Nucleus accumbens (tissue), 56 donors: ENCODE results near the gene CASP1.
A peak's percentile ranks its signal among the peaks of the same experiment; 100 is the strongest.
"Not testable (repeated sequence)": the region's sequence is repeated elsewhere in the genome, so short reads cannot be mapped to it uniquely, and the experiment has no call there.

Experiments
- DNase-seq, 56 donors: peaks; one replicate each; lab custom pipeline; 2025; lab: John Stamatoyannopoulos, UW

CASP1 gene

DNA sequence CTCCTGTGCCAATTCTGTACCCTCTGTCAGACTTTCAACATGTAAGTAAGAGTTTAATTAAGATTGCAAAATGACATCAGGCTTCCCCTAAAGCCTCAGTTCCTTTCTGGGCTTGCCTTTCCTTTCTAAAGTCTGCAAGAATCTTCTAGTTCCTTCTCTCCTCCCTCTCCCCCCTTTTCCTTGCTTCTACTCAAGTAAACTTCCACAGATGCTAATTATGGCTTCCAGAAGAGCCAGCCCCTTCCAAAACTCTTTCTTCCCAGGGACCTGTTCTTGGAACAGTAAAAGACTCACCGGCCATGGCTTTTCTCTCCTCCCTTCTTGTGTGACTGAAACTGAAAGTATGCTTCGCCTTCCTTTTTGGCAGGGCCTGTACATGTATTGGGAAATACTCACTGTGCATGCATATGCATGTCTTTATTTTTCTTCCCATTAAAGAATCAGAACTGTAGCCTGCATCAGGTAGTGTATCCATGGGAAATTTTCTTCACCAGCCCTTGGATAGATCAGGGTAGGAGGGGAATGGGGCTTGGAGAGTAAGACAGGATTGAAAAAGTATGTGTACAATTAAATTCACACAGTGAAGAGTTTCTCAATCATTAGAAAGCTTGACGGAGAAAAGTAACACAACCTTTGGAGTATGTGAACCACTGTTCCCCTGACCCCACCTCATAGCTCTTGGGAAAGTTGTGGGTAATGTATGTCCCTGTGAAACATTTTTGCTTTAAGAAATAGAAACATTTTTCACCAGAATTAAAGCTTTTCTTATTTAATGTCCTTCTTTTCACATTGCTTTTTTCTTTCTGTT is at the start of gene CASP1:
TSS of gene CASP1 (minus strand) at position 332 of the 808 bp plus-strand sequence. CDS start at position 301, 31 bp downstream.
- DNase-seq, result peak in 1 of 56 donors; percentile 5

DNA sequence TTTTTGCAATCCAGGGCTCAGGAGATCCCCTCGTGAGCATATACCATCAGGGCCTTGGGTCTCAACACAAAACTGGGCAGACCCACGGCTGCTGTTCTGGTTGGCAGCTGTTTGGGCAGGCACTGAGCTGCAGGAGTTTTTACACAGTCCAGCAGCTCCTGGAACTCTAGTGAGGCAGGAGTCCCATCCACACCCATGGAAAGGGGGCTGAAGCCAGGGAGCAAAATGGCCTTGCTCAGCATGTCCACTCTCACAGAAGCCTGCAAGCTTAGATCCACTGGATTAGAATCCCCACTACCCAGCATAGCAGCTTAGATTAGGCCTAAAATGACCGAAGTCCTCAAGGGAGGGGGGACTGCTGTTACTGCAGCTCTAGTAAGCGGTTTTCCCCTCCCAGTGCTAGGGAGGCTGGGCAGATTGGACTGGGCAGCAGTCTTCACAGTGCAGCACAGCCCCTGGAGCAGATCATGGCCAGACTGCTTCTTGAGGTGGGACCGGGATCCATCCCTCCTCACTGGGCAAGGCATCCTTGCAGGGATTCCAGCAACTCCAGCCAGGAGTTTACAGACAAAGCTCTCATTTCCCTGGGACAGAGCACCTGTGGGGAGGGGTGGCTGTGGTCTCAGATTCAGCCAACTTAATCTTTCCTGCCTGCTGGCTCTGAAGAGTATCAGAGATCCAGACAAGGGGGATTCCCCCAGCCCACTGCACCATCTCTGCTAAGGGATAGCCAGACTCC is 46.6 kb upstream of the CASP1 start:
- DNase-seq, result no peak

DNA sequence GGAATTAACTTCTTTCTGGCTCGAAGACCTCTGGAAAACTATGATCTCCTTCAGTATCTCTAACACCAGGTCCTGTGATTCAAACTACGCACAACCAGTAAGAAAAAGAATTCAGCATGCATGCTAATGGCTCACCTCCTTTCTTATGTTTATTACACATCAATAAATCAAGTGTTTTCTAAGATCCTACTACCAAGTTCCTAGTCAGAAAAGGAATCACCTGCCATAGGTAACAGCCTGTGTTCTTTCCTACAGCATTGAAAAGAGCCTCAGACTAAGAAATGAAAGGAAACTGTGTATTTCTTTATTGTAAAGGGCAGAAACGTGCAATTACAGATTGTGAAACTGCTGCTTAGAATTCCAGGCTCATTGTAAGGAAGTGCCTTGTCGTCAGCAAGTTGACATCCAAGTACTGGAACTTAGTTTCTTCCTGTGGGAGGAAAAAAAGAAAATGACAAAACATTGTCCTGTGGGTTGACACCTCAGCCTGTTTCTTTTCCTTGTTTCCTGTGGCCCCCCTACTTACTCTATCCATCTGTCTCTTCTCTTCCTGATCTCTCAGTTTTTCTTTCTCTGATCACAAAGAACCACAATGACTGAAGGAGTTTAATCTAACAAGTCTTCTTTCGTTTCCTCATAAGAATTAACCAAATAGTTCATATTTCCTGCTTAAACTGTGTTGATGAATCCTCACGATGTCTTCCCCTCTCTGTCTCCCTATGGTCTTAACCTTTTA is 45.4 kb upstream of the CASP1 start:
- not testable (repeated sequence) for DNase-seq

DNA sequence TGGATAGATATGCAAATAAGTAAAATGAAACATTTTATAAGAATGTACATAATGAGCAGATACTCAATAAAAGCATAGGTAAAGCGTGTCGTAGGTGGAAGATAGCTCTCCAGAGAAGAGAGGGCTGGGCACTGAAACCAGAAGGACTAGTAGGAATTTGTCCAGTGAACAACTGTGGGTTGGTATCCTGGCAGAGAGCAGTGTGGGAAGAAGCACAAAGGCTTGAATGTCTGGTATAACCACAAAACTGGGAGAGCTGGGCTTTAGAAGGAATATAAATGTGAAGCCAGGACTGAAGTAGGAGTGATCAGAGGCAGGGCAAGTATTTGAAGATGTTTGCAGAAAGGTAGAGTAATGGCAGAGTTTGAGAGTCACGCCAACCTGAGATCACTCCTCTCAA is 43.3 kb upstream of the CASP1 start:
- no peak for DNase-seq

DNA sequence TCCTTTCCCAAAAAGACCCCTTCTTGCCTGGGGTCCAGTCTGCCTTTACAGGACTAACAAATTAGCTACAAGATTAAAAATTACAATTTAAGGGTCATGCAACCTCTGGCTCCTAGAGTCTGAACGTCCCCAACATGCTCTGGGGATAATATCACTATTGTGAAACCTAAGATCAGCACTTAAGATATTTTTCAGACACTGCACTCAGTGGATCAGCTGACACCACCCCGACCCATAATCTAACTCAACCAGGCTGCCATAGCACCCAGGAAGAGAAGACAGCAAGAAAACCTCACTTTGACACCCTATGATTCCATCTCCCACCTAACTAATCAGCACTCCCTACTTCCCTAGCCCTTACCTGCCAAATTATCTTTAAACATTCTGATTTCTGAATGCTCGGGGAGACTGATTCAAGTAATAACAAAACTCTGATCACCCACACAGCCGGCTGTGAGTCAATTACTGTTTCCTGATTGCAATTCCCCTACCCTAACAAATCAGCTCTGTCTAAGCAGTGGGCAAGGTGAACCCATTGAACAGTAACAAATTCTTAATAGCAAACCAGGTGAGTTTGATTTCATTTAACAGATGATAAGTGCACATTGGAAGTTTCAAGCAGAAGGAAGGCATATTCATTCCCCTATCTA is 42.3 kb upstream of the CASP1 start:
- DNase-seq, result not testable (repeated sequence)

DNA sequence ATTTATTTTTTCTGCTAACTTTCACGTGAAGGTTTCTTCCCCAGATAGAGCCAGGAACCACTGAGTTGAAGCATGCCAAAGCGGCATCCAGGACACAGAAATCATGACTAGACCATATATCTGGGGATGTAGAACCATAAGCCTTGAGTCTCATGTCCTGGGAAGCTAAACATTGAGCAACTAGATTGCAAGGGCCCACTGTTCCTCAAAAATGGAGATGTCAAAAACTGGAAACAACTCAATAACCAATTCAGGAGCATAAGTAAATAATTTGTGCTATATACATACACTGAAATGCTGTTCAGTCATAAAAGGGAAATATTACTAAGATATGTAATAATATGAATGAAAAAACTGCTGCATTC is 39.2 kb upstream of the CASP1 start:
- no peak for DNase-seq

DNA sequence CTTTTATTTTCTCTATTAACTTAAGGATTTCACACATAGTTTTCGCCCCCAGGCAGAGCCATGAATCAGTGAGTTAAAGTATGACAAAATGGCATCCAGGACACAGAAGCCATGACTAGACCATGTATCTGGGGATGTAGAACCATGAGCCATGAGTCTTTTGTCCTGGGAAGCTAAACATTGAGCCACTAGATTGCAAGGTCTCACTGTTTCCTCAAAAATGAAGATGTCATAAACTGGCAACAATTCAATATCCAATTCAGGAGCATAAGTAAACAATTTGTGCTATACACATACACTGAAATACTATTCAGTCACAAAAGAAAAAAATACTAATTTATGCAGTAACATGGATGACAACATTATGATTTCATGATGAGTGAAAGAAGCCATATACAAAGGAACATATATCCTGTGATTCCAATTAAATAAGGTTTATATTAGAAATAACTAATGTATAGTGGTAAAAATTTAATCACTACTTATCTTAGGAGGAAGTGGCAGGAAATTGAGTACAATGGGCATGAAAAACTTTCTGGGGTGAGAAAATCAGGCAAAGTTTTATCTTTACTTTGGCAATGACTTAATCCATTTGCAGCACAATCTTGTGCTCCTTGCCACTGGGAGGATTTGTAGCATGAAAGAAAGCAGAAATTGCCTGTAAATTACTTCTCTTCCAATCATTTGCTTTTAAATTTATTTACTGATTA is 38.7 kb upstream of the CASP1 start:
- no peak for DNase-seq

DNA sequence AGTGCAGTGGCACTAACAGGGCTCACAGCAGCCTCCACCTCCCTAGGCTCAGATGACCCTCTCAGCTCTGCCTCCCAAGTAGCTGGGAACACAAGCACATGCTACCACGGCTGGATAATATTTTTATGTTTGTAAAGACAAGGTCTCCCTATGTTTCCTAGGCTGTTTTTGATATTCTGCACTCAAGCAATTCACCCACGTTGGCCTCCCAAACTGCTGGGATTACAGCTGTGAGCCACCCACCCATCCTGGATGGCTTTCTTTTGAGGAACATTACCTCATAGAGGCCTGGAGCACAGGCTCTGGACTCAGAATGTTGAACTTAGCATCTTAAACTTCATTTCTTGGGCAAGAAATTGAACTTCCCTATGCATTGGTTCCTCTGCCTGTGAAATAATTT is 37.1 kb upstream of the CASP1 start:
- not testable (repeated sequence) for DNase-seq

DNA sequence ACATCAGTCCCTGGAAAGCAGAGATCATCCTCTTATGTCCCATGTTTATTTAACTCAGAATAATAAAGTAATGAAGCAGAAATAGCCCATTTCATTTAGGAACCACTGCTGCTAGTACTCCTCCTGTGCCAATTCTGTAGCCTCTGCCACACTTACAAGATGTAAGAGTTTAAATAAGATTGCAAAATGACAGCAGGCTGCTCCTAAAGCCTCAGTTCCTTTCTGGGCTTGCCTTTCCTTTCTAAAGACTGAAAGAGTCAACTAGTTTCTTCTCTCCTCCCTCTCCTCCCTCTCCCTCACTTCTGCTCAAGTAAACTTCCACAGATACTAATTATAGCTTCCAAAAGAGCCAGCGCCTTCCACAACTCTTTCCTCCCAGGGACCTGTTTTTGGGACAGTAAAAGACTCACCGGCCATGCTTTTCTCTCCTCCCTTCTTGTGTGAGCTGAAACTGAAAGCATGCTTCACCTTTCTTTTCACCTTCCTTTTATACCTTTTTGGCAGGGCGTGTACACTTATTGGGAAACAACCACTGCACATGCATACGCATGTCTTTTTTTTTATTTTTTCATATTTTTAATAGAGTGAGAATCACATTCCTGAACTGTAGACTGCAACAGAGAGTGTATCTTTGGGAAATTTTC is 36.3 kb upstream of the CASP1 start:
- no peak for DNase-seq

DNA sequence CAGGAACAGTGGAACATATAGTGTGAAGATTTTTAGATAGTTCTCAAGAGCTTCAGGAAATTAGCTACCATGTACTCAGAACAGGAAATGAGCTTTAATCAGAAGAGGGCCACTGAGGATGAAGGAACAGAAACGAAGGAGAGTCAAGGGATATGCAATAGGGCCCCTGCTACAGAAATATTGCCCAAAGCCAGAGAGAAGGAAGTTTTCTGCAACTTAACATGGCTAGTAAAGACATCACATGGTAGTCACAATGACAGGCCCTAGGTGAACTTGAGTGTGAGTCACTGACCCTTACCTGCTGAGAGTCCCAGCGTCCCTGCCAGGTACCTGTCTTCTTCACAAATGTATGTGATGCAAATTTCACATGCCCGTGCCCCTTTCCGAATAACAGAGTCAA is 35.4 kb upstream of the CASP1 start:
- DNase-seq, result no peak

DNA sequence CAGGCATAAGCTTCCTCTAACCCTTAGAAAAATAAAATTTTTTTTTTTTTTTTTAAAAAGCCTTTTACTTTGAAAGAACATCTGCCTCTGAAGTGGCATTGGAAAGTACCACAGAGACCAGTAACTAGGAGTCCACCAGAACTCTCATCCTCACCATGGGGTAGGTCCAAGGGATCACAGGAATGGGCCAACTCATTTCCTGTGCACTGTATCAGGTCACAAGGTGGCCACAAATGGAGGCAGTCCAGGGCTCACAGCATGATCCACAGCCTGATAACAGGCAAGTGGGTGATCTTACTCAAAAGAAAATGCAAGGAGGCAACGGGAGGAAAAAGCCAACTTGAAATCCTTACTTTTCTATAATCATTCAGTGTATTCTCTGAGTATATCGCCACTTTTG is 34.8 kb upstream of the CASP1 start:
- DNase-seq, result not testable (repeated sequence)

DNA sequence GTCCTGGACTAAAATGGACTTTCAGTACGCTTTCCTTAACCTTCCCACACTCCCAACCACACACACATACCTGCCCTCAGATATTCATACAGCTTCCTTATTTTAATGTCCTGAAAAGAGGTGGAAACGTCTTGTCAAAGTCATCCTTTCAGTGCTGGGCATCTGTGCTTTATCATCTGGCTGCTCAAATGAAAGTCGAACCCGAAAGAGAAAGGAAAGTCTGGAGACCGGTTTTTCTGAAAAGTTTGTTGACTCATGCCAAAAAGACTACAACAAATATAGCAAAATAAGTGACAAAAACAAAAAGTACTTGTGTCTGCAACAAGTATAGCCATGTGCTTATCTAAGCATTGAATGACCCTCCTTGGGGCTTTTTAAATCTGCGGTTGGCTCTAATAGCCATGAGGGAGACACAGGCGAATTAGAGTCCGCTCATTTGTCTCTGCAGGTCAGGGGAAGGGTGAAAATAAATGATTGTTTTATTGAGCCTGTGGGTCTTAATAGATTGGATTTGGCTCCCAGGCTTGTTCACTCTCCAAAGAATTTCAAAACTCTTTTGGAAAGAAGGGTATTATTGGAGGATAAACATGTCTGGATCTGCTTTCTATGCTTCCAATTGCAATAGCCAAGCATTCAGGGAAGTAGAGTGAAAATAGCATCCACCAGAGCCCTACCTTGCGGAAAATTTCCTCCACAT is 28.4 kb upstream of the CASP1 start:
- not testable (repeated sequence) for DNase-seq

DNA sequence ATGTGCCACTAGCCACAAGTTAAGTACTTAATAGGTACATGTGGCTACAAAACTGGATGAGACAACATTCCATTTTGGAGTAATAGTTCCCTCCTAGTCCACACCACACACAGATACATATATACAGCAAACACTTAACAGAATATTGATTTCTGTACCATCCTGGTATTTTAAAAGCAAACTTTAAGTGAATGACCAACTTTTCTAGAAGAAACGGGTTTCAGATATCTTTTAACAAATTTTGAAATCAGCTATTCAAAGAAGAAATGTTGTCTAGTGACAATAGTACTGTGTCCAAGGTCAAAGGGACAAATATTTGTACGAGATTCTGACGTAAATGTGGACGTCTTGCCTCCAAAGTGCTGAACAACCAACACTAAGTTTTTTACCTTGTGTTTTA is 22.5 kb upstream of the CASP1 start:
- DNase-seq, result no peak

DNA sequence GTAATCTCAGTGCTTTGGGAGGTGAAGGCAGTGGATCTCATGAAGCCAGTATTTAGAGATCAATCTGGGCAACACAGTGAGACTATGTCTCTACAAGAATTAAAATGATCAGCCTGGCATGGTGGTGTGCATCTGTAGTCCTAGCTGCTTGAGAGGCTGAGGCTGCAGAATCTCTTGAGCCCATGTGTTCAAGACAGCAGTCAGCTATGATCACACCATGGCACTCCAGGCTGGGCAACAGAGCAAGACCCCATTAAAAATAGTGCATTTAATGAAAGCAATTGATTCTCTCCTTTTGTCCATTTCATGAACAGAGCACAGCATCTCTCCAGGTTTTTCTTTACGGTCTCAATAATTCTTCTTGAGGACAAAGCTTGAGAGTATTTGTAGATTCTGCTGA is 21.5 kb upstream of the CASP1 start:
- no peak for DNase-seq

DNA sequence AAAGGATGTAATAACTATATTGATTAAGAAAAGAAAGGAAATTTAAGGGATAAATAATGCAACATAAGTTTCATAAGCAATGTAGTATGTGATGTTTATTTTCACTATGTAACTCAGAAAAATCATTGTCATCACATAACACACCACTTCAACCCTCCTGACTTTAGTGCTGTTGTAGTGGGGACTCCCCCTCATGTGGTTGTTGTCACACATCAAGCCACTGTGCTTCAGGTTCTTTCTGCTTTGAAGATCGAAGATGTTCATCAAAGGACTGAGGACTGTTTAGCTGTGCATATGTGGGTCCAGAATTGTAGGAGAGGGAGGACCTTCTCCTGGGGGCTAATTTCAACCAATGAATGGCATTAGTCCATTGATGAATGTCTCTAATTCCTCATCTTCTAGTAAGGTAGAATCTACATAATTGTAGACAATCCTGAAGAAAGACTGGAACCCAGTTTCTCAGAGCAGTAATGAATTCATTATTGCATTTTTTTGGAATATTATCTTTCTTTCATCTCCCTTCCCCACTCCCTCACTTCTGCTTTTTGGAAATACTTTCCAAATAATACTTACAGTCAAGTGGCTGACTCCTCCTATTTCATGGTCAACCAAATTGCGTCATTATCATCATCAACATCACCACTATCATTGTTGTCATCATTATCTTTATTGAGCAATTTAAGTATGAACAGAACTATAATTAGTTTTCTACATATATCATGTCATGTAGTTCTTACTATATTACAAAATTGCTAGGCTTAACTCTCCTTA is 20.0 kb upstream of the CASP1 start:
- DNase-seq, result no peak

DNA sequence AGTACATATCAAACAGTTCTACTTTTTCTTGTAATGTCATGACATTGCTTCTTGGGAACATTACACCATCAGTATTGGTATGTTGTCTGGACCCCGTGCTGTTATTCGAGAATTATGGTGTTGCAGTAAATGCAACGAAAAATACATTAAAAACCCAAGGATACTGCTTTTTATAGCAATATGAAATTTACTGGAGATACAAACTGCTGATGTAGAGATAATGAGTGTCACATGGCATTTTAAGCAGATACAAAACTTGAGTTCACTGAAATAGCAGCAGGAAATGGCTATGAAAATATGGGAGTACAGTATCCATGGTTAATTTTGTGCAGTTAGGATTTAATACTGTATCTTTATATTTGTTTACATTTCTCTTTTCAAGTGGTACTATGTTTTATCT is 17.5 kb upstream of the CASP1 start:
- DNase-seq, result no peak

DNA sequence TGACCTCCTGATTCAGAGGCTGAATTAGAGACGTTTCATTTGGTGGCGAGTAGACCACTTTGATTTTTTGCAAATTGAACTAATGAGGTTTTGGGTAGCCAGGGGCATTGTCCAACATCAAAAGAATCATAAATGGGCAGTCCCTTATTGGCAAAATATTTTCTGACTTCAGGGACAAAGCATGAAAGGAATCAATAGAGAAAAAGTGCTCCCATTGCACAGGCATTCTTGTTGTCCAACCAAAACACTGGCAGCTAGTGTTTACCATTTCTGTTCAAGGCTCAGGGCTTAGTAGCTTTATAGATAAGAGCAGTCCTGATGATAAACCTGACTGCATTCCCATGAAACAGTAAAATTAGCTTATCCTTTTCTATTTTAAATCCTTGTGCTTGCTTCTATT is 16.6 kb upstream of the CASP1 start:
- no peak for DNase-seq

DNA sequence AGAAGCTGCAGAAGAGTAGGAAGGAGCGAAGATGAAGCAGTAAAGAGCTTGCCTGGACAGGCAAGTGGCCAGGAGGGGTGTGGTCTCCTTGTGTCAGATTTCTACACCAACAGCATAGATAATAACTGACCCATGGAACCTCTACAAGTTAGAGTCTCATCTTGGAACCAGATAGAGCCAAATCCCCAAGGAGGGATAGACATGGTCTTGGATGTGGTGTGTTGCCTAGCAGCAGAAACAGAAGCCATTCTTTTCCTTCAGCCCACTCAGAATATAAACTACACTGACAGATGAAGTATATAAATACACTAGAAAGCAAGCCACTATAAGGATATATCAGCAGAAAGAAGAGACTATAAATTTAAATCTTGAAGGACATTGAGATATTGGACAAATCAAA is 14.5 kb upstream of the CASP1 start:
- no peak for DNase-seq
